ENCODE data around the gene RGS11.

GRCh38 chr16:301235-301634 lies 25.5 kb upstream of the RGS11 start:
- TF ChIP-seq CTCF (conservative IDR thresholded peaks at IDR 0.05 in 1 of 2, IDR thresholded peaks at IDR 0.05 in 1 of 2; ENCODE audit: extremely low read depth in 1 of 2, insufficient read depth in 1 of 2, low read depth in 1 of 2, low read length in 2 of 2) (no peak), EZH2 (IDR thresholded peaks at IDR 0.05; ENCODE audit: borderline replicate concordance, low read length) (no peak)
